ENCODE results near the gene C2orf78.
A peak's percentile ranks its signal among the peaks of the same experiment; 100 is the strongest.
"Not testable (repeated sequence)": the region's sequence is repeated elsewhere in the genome, so short reads cannot be mapped to it uniquely, and the experiment has no call there.

Gene C2orf78, protein sequence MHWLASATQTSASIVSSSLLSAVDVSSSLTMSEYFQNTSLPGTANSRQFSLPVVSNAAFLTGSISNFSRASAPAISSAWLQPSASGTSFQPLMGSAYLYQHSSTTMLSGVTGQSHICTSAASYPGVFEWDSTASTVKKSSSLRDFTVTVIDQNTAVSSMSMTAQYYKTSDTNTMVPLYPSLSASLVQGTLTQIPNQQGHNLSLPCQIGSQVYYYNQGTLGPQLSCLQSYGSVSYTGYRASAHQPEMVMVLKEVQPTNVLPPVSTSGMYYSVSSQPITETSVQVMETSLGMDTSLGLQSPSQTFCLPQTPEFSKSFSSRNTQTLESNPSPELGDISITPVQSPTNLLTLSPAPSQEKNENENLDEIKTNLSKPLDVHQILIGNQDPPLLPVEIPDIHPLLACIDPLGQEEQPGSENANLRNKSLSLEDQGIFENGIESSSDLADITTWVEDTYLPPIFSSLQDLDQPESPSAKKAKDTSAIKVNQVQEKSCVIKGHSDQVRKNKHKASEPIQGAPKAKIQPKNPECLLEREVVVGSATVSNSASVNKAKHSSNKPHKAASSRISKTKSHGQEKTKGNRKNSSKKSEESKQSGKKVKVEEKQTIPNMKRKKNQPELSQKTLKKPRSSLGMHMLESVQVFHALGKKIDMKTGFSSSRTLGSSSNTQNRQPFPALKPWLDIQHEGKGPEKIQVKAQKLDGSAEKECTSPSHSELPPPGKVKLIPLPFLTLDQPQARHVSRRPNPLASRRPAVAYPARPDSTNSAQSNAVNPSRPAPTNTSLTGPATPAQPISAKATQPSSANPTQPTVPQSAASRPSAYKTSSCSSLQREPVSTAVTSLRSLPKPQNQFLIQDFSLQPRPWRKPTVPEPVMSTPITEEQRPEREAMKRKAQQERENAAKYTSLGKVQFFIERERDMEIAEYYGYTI

DNA sequence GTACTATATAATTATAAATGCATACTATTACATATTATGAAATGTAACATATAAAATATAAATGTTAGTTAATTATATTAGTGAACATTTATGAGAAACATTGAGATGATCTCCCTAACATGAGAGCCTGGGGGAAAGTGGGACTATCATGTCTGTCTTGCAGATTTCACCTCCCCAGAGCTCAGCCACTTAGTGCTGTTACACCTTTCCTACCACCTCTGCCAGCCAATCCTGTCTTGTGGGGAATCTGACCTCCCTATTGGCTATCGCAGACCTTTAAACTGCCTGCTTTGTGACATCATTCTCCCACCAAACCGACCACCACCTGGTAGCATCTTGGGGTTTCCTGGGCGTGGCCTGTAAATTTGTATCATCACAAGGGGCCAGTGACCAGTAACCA, at the start of gene C2orf78:
C2orf78 (plus strand) TSS at position 301 of the 400 bp plus-strand sequence. CDS start 127 bp downstream, outside the sequence.
- DNase-seq (ENCODE audit: low spot score) = not testable (repeated sequence)

DNA sequence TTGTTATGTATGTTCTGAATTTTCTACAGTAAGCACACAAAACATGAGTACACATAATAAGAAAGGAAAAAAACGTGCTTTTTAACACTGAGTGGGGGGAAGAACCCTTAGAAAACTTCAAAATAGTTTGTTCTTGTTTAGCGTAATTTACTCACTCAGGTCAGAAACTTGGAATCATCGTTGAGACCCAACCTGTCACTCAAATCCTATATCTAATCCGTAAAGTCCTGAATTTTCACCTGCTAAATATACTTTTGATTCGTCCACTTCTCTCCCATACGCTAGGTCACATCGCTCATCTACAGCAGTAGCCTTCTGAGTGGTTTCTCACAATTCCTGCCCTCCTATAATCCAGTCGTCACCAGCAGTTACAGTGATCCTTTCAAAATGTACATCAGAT, 47.6 kb upstream of the C2orf78 start:
- DNase-seq (ENCODE audit: low spot score) = no peak

DNA sequence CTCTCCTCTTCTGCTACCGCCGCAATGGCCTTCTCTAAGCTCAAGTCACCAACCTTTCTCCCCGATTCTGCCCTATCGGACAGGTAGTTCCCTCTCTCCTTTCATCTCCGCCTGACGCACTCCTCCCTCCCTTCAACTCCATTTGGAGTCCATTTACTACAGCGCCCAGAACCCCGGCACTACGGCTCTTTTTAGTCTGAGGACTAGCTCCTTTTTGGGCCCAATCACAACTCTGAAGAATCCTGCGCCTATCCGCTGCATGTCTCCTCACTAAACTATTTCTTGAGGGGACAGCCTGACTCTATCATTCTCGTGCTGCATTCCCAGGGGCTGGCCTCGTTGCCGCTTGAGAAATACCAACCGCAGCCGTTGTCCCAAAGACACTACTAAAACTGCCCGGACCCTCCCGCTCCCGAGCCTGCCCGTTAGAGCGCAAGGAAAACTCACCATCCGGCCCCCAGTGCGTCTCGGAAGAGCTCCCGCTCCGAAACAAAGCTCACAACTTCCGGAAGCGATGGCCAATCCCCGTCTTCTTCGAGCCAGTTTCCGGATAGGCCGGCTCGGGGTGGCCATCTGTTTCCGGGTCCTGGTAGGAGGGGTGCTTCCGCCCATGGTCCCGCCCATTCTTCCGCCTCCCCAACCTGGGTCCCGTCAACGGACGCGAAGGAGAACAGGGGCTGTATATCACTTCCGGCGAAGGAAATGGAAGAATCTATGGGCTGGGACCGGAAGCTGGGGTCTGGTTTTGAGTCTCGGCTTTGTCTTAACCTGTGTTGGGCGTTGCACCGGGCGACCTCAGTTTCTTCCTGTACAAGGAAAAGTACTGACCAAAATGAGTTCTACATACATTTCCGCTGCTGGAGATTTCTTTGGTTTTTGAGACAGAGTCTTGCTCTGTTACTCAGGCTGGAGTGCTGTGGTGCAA, 46.9 kb upstream of the C2orf78 start, which contains the start of gene TPRKB:
TPRKB (minus strand) TSS at position 491 of the 925 bp plus-strand sequence. CDS start 2,776 bp downstream, outside the sequence.
- DNase-seq (ENCODE audit: low spot score) = peak; percentile 97

DNA sequence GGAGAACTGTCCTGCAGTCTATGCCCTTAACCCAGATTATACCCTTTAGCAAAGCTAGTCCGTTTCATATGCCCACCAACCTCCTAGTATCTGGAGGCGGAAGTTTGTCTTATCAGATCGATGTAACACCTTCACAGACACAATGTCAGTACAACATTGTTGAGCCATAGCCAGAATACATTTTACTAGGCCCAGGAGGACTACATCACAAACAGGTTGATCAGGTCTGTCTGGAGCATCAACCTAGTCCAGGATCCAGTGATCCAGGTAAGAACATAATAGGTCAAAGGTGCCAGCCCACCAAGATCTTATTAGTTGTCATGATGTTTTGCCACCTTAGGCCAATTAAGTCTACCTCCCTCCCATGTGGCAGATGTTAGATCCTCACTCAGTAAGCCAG, 44.9 kb upstream of the C2orf78 start:
- DNase-seq (ENCODE audit: low spot score) = no peak

DNA sequence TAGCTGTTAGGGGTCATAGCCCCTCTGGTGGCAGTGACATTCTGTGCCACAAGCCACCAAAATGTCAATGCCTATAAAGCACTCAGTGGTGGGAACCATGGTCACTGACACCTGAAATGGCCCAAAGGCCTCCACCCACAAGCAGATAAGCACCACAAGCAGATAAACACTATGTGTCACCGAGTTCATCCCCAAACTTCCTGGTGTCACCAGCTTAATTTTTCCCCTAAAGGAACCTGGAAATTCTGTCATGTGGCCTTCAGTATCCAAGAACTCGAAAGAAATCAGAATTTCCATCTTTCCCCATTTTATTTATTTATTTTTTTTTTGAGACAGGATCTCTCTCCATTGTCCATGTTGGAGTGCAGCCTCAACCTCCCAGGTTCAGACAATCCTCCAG, 43.2 kb upstream of the C2orf78 start:
- no peak for DNase-seq (ENCODE audit: low spot score)

DNA sequence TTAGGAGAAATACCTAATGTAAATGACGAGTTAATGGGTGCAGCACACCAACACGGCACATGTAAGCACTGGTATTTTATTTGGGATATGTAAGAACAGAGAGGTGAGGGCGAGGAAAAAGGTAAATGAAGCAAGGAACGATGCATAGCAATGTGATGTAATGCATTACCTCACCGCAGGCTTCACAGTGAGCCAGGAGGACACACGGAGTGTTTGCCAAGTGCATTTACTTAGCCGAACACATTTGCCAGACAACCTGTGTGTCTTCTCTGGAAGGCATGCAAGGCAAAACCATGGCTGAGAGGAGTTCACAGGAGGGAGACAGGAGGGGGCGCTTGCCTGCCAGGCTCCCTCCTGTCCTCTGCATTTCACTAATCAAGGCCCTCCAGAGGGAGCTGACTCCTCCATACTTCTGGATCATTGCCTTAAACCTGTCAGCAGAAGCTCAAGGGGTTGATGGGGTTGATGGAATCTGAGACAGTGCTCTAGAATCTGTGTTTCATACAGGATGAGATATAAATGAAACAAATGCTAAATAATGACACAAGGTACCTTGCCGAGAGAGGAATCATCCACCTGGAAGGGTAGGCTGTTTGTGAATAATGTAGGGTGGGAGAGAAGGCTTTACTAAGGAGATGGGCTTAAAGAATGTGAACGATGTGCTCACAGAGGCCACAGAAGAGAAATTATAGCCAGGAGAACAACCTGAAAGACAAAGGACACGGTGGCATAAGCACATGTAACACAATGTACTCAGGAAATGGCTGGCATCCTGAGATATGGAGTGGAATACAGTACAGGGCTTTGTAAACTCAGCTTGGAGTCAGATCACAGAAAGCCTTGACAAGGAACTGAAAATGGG, 37.7 kb upstream of the C2orf78 start:
- no peak for DNase-seq (ENCODE audit: low spot score)

DNA sequence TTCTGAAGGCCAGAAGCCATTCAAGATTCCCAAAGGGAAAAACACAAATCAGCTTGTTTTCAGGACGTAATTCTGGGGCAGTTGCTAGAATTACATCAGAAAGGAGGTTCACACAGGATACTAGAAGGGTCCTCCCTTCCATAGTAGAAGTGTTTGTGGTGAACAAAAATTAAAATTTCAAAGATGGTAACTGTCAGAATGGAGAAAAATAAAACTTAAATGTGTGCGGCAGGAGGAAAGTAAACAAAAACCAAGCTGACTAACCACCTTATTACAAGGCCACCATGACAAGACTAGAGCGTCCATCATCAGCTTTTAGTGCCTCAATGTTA, 37.1 kb upstream of the C2orf78 start:
- no peak for DNase-seq (ENCODE audit: low spot score)

DNA sequence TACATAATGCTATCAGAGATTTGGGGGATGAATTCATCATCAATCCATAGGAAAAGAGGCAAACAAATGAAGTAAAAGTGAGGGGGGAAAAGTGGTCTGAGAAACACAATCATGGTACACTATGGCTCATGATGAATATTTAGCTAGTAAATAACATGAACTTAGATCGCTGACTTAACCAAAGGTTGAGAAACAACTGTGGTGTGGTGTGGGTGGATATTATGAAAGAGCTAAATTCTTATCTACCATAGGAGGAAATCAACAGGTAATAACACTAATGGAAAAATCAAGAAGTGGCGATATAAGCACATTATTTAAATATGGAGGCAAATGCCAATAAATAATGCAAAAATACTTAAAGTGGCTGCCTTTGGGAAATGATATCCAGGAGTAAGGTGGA, 34.7 kb upstream of the C2orf78 start:
- DNase-seq (ENCODE audit: low spot score) = no peak

DNA sequence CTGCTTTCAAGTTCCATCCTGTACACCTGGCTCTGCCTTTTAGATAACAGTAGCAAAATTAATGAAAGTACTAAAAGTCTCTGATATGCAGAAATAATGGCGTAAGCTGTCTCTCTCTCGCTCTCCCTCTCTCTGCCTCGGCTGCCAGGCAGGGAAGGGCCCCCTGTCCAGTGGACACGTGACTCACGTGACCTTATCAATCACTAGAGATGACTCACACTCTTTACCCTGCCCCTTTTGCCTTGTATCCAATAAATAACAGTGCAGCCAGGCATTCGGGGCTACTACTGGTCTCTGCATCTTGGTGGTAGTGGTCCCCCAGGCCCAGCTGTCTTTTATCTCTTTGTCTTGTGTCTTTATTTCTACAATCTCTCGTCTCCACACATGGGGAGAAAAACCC, 29.7 kb upstream of the C2orf78 start:
- DNase-seq (ENCODE audit: low spot score) = not testable (repeated sequence)

DNA sequence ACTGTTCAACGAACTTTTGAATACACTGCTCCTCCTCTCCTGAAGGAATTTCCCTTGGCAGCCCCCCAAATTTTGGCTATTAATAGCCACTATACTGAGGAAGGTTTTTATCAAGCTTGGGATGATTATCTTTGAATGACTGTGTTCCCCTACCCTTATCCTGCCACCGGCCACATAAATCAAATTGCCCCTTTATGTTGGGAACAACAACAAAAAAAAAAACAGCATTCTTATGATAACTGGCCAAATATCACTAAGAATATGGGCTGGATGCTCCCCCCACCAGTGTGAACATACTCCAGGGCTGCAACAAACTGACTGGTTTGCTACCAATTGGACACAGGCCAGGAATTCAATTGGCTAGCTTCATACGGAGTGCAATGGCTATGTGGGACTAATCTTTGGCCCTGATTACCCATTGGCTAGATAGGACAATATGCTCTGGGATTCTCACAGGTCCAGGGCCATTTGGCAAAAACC, 24.7 kb upstream of the C2orf78 start:
- no peak for DNase-seq (ENCODE audit: low spot score)

DNA sequence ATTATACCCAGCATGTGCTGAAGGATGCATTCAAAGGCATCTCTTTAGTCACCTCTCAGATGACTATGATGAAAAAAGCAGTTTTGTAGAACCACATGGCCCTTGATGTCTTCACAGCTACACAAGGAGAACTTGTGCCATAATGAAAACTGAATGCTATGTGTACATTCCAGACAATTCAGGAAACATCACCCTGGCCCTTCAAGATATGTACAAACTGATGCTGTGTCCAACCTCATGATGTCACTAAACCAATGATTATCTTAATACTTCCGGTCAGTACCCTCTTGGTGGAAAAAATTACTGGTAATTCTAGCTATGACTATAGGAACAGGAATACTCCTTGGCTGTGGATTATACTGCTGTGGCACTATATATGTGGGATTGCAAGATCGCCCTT, 24.1 kb upstream of the C2orf78 start:
- DNase-seq (ENCODE audit: low spot score) = no peak

DNA sequence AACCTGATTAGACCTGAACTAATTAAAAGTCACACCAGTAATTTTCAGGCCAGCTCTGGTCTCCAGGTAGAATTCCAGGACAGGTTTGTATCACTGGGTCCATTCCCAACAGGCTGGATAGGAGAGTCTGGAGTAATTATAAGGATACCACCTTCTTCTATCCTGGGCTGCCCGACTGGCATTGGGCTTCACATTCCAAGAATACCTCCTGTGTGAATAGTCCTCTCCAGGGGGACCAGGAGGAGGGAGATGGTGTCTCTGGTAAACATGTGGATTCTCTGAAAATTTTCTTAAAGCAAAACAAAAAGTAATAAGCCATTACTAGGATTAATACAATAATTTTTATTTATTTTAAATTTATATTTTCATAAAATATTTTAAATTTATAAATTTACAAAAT, 21.4 kb upstream of the C2orf78 start:
- no peak for DNase-seq (ENCODE audit: low spot score)

DNA sequence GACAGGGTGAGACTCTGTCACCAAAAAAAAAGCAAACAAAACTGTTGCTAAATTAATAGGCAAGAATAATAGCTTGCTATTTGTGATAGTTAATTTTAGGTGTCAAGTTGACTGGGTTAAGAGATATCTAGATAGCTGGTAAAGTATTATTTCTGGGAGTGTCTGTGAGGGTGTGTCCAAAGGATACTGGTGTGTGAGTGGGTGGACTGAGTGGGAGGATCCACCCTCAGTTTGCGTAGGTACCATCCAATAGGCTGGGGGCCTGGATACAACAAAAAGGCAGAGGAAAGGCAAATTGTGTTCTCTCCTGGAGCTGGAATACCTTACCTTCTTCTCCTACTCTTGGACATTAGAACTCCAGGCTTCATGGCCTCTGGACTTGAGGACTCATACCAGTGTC, 19.0 kb upstream of the C2orf78 start:
- no peak for DNase-seq (ENCODE audit: low spot score)

DNA sequence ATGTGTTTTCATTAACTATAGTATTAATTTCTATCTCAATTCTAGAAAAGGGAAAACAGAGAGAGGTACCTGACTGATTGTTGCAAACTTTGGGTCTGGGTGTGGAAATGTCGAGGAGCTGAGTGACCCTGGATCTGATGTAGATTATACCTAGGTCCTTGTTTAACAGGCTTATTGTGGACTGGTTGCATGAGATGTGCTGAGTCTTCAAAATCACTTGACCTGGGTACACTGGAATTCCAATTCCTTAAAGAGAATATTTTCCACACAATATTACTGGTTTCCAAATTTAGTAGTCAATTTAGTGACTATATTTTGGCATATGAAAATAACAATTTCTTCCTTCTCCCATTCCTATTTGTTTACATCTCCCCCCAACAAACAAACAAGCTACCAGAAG, 17.6 kb upstream of the C2orf78 start:
- DNase-seq (ENCODE audit: low spot score) = no peak

DNA sequence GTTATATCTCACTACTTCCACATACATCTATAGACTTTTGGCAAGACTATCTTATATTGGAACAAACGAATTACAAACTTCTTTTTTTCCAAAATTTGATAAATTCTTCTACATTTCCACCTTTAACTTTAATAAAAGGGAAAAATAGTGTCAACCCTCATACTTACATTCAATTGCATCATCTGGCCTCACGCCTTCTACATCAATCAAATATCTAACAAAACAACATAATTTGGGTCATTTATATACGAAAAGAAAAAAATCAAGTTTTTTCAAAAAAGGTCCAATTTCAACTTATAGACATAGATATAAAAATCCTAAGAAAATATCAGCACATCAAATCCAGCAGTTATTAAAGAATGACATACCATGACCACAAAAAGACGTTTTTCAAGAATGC, 17.0 kb upstream of the C2orf78 start:
- DNase-seq (ENCODE audit: low spot score) = no peak

DNA sequence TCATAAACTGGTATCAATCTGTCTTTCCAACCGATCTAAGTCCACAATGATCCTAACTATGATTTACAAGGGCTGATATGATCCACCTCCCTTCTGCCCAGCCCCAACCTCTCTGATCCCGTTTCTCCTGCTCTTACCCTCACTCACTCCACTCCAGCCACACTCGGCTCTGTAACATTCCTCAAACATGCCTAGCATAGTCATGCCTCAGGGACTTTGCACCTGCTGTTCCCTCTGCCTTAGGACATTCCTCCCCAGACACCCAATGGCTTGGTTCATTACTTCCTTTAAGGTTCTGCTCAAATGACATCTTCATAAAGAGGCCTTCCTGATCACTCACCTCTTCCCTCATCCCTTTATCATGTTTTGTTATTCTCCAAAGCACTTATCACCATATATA, 13.3 kb upstream of the C2orf78 start:
- DNase-seq (ENCODE audit: low spot score) = no peak

DNA sequence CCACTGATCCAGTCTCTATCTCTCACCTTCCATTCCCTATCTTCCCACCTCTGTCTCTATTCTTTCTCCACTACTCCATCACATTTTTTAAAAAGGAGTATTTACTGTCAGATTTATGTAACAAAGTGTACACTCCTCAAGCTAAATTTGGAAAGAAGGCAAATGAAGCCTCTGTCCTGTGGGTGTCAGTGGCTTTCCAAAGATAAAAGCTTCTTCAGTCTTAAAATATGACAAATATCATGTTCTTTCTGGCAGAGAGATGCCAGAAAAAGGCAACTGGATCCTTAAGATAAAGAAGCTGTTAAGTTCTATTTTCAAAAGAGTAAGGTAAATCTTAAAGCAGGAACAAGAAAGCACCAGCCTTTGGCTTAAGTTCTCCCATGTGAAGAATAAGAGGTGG, 11.2 kb upstream of the C2orf78 start:
- DNase-seq (ENCODE audit: low spot score) = no peak

DNA sequence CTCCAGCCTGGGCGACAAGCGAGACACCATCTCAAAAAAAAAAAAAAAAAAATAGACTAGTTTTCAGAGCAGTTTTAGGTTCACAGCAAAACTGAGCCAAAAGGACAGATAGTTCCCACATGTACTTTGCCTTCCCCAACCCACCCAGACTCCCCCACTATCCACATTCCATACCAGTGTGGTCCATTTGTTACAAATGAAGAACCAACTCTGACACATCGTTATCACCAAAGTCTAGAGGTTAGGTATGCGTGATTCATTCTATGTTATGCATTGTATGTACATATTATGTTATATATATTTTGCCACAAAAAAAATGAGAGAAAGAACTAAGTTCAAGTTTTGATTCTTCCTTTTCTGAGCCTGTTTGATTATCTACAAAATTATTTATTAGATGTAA, 7.6 kb upstream of the C2orf78 start:
- DNase-seq (ENCODE audit: low spot score) = no peak

DNA sequence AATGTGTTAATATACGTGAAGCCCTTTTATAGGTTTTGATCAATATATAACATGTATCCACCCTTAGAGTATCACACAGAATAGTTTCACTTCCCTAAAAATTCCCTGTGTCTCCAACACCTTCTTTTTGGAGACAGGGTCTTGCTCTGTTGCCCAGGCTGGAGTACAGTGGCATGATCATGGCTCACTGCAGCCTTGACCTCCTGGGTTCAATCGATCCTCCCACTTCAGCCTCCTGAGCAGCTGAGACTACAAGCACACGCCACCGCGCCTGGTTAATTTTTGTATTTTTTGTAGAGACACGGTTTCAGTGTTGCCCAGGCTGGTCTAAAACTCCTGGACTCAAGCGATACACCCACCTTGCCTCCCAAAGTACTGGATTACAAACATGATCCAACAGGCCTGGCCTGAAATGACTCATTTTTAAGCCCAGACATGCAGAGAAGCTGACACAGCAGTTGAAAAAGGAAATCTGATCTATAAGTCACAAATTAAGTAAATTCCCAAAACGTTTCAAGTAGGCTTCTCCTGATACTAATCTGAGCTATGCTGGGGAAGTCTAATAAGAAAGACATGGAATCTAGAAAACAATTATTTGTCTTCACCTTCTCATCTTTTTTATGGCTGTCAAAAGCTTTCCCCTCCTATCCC, 7.0 kb upstream of the C2orf78 start:
- DNase-seq (ENCODE audit: low spot score) = no peak

DNA sequence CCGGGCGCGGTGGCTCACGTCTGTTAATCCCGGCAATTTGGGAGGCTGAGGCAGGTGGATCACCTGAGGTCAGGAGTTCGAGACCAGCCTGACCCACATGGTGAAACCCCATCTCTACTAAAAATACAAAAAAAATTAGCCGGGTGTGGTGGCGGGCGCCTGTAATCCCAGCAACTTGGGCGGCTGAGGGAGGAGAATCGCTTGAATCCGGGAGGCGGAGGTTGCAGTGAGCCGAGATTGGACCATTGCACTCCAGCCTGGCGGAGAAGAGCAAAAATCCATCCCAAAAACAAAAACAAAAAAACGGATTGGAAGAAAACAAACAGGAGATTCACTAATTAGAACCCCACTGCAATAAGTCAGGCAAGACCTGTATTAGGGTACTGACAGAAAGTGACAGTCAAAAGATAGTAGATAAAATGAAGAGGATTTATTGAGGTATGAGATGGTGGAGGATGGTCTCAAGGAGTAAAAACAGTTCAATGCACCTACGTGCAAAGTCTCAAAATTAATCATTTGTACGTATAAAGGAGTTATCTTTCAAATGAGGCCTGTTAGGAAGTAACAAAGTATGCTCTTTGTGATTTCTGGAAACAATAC, 5.0 kb upstream of the C2orf78 start:
- DNase-seq (ENCODE audit: low spot score) = not testable (repeated sequence)

All from NAMALWA (cell line).